BLaER1 treated with 17β-estradiol and CSF1 and Interleukin-3, amounts not matched to agents 10 nM and 100 nM (cell line): ENCODE measurements around the gene THOP1.
A peak's percentile ranks its signal among the peaks of the same experiment; 100 is the strongest.

Experiments used
- H3K27ac ChIP-seq, 11 experiments: shearing (Covaris generic); formaldehyde crosslinking; 2 replicates each; pipeline ENCODE4 v1.8.1; 2022
- H3K27me3 ChIP-seq, 11 experiments: shearing (Covaris generic); formaldehyde crosslinking; 2 replicates each; pipeline ENCODE4 v1.8.1; 2022
- H3K36me3 ChIP-seq, 11 experiments: shearing (Covaris generic); formaldehyde crosslinking; 2 replicates each; pipeline ENCODE4 v1.8.1; 2022
- H3K4me1 ChIP-seq, 10 experiments: shearing (Covaris generic); formaldehyde crosslinking; 2 replicates each; pipeline ENCODE4 v1.8.1; 2022
- H3K4me2 ChIP-seq, 11 experiments: shearing (Covaris generic); formaldehyde crosslinking; 2 replicates each; pipeline ENCODE4 v1.8.1; 2022
- H3K4me3 ChIP-seq, 10 experiments: shearing (Covaris generic); formaldehyde crosslinking; 2 replicates each; pipeline ENCODE4 v1.8.1; 2022
- H3K9ac ChIP-seq, 11 experiments: shearing (Covaris generic); formaldehyde crosslinking; 2 replicates each; pipeline ENCODE4 v1.8.1; 2022
- H3K9me3 ChIP-seq, 11 experiments: shearing (Covaris generic); formaldehyde crosslinking; replicated peaks in 1 of 11; 2 replicates each; pipeline ENCODE4 v1.8.1; 2022
- H4K20me1 ChIP-seq, 11 experiments: shearing (Covaris generic); formaldehyde crosslinking; 2 replicates each; pipeline ENCODE4 v1.8.1; 2022
- Cebpa-rat ChIP-seq, 11 experiments: shearing (Covaris generic); IDR thresholded peaks; 2 replicates each; pipeline ENCODE4 v1.8.1; 2022

The THOP1 gene

DNA sequence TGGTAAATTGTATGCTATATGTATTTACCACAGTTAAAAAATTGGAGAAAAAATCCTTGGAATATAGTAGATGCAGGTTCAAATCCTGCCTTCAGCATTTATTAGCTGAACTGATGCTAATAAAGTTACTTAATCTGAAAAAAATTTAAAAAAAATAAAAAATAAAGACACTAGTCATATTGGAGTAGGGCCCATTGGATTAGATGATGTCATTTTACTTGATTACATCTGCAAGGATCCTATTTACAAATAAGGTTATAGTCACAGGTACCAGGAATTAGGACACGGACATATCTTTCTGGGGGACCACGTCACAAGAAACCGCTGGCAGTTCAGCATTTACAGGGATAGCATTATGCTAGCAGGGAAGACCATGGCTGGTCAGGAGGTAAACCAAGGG, 62.2 kb downstream of the THOP1 start:
- TF ChIP-seq Cebpa-rat (IDR thresholded peaks at IDR 0.05), result no peak
- Histone ChIP-seq H3K36me3 (peaks cover 67 to 88% (median 80%) of the 10 kb centered on the region in 11 experiments), H4K20me1 (peaks cover 0 to 8% (median 0%) of the 10 kb centered on the region in 11 experiments; a peak in 4 of 22 replicates), H3K4me3 (no peak overlapping the region), H3K9me3 (peaks cover 82 to 89% (median 84%) of the 10 kb centered on the region in 11 experiments), H3K9ac (no peak overlapping the region), H3K27me3 (no peaks in the 10 kb centered on the region), H3K4me1 (peaks cover 8 to 28% (median 13%) of the 10 kb centered on the region in 10 experiments), H3K4me2 (no peak overlapping the region), H3K27ac (no peak overlapping the region)

DNA sequence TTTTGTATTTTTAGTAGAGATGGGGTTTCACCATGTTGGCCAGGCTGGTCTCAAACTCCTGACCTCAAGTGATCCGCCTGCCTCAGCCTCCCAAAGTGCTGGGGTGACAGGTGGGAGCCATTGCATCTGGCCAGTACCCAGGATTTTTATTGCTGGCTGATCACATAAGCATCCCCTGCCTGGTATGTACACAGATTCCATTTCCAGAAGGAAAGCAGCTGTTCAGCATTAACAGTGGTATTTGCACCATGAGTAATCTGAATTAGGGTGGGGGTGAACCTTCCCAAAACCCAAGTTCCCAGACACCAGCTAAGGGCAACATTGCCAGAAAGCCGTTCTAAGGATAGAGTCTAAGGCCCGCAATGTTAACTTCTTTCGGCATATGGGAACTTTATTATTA, 63.3 kb downstream of the THOP1 start:
- H3K4me2 ChIP-seq, result no peak overlapping the region
- no peaks in the 10 kb centered on the region for H4K20me1 ChIP-seq
- no peak for TF ChIP-seq Cebpa-rat (IDR thresholded peaks at IDR 0.05)
- H3K4me1 ChIP-seq, result peaks cover 0 to 17% (median 5%) of the 10 kb centered on the region in 10 experiments; a peak in 13 of 20 replicates
- no peak overlapping the region for H3K27ac ChIP-seq
- H3K9ac ChIP-seq, result no peak overlapping the region
- peaks cover 93 to 100% (median 95%) of the 10 kb centered on the region in 11 experiments for H3K9me3 ChIP-seq
- H3K27me3 ChIP-seq, result 0 out of 22 replicates have a peak, but pooled peaks cover 0 to 5% (median 0%) of the 10 kb centered on the region in 11 experiments
- H3K36me3 ChIP-seq, result peaks cover 79 to 98% (median 91%) of the 10 kb centered on the region in 11 experiments
- no peak overlapping the region for H3K4me3 ChIP-seq

DNA sequence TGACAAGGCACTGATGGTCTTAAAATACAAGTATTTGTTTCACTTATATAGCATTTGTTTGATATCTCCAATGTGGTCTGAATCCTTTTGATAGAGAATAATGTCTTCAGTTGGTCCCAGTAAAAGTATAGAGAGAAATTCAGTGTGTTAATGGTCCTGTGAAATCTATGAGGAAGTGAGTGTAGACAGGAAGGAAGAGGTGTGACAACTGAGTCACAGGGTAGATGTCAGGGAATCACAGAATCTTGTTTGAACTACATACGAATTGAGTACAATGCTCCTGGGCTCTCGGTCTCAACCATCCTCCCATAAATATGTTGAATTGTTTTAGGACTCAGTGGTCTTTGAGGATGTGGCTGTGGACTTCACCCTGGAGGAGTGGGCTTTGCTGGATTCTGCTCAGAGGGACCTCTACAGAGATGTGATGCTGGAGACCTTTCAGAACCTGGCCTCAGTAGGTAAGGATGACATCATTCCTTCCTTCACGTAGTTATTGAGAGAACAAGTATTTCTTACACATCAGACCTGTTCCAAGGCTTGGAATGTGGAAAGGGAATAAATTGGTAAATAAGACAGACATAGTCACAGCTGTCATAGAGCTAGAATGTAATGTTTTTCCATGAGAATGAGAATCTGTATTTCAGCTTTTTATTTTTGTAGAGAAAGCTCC, 65.1 kb downstream of the THOP1 start:
- Histone ChIP-seq H3K9ac (no peak overlapping the region), H3K4me1 (peaks cover 0 to 15% (median 5%) of the 10 kb centered on the region in 10 experiments; a peak in 9 of 20 replicates), H3K4me2 (peak overlapping the region in 3 of 11 experiments; percentile 23 to 51 (median 43); a peak in 4 of 22 replicates), H3K4me3 (peak overlapping the region in 4 of 10 experiments; percentile 8 to 29 (median 22); a peak in 5 of 20 replicates), H3K36me3 (peaks cover 89 to 99% (median 97%) of the 10 kb centered on the region in 11 experiments), H3K27ac (no peak overlapping the region), H3K27me3 (0 out of 22 replicates have a peak, but pooled peaks cover 0 to 5% (median 0%) of the 10 kb centered on the region in 11 experiments), H4K20me1 (no peaks in the 10 kb centered on the region), H3K9me3 (peaks cover 100% of the 10 kb centered on the region in 11 experiments)
- no peak for TF ChIP-seq Cebpa-rat (IDR thresholded peaks at IDR 0.05)

DNA sequence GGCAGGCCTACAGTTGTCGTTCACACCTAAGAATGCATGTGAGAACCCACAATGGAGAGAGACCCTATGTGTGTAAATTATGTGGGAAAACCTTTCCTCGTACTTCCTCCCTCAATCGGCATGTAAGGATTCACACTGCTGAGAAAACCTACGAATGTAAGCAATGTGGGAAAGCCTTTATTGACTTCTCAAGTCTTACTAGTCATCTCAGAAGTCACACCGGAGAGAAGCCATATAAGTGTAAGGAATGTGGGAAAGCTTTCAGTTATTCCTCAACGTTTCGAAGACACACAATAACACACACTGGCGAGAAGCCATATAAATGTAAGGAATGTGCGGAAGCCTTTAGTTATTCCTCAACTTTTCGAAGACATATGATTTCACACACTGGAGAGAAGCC, 67.3 kb downstream of the THOP1 start:
- no peak overlapping the region for H3K9ac ChIP-seq
- H3K4me2 ChIP-seq, result no peak overlapping the region
- H3K27me3 ChIP-seq, result 0 out of 22 replicates have a peak, but pooled peaks cover 0 to 5% (median 0%) of the 10 kb centered on the region in 11 experiments
- TF ChIP-seq Cebpa-rat (IDR thresholded peaks at IDR 0.05), result no peak
- H3K9me3 ChIP-seq, result peaks cover 100% of the 10 kb centered on the region in 11 experiments
- peaks cover 85 to 99% (median 96%) of the 10 kb centered on the region in 11 experiments for H3K36me3 ChIP-seq
- H3K27ac ChIP-seq, result no peak overlapping the region
- H4K20me1 ChIP-seq, result no peaks in the 10 kb centered on the region
- peak overlapping the region; percentile 14 to 48 (median 34); a peak in 15 of 20 replicates for H3K4me3 ChIP-seq
- peaks cover 0 to 10% (median 2%) of the 10 kb centered on the region in 10 experiments; a peak in 8 of 20 replicates for H3K4me1 ChIP-seq

DNA sequence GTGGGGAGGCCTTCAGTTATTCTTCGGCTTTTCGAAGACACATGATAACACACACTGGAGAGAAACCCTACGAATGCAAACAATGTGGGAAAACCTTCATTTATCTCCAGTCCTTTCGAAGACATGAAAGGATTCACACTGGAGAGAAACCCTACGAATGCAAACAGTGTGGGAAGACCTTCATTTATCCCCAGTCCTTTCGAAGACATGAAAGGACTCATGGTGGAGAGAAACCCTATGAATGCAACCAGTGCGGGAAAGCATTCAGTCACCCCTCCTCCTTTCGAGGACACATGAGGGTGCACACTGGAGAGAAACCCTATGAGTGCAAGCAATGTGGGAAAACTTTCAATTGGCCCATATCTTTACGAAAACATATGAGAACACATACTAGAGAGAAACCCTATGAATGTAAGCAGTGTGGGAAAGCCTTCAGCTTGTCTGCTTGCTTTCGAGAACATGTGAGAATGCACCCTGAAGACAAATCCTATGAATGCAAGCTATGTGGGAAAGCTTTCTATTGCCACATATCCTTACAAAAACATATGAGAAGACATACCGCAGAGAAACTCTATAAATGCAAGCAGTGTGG, 67.8 kb downstream of the THOP1 start:
- no peak for TF ChIP-seq Cebpa-rat (IDR thresholded peaks at IDR 0.05)
- H3K4me2 ChIP-seq, result no peak overlapping the region
- H3K9me3 ChIP-seq, result peaks cover 100% of the 10 kb centered on the region in 11 experiments
- H3K4me1 ChIP-seq, result peaks cover 0 to 10% (median 2%) of the 10 kb centered on the region in 10 experiments; a peak in 8 of 20 replicates
- peaks cover 86 to 99% (median 96%) of the 10 kb centered on the region in 11 experiments for H3K36me3 ChIP-seq
- H4K20me1 ChIP-seq, result no peaks in the 10 kb centered on the region
- 0 out of 22 replicates have a peak, but pooled peaks cover 0 to 5% (median 0%) of the 10 kb centered on the region in 11 experiments for H3K27me3 ChIP-seq
- no peak overlapping the region for H3K9ac ChIP-seq
- H3K4me3 ChIP-seq, result peak overlapping the region; percentile 13 to 48 (median 32); a peak in 17 of 20 replicates
- H3K27ac ChIP-seq, result no peak overlapping the region

DNA sequence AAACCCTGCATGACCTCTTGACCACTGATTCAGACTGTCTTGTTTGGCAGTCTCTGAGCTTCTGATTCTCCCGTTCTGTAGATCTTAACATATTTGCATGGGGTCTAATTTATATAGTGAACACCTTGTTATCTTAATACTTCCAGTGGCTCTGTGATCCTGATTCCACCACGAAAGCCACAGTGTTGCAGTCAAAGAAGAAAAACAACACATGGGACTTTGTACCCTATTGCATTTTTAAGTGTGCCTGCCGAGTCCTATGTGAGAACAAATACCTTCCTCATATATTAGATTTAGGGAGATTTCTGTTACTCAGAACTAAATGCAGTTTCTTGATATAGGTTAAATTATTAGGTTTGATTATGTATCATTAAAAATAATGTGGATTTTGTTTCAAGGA, 69.5 kb downstream of the THOP1 start:
- no peak overlapping the region for H3K9ac ChIP-seq
- TF ChIP-seq Cebpa-rat (IDR thresholded peaks at IDR 0.05), result no peak
- peaks cover 99 to 100% (median 100%) of the 10 kb centered on the region in 11 experiments for H3K9me3 ChIP-seq
- H3K27ac ChIP-seq, result no peak overlapping the region
- H3K4me2 ChIP-seq, result no peak overlapping the region
- H3K4me1 ChIP-seq, result peaks cover 0 to 7% (median 2%) of the 10 kb centered on the region in 10 experiments; a peak in 8 of 20 replicates
- peaks cover 80 to 99% (median 93%) of the 10 kb centered on the region in 11 experiments for H3K36me3 ChIP-seq
- peak overlapping the region in 7 of 10 experiments; percentile 0 to 30 (median 8); a peak in 5 of 20 replicates for H3K4me3 ChIP-seq
- H3K27me3 ChIP-seq, result 0 out of 22 replicates have a peak, but pooled peaks cover 0 to 5% (median 0%) of the 10 kb centered on the region in 11 experiments
- H4K20me1 ChIP-seq, result no peaks in the 10 kb centered on the region

DNA sequence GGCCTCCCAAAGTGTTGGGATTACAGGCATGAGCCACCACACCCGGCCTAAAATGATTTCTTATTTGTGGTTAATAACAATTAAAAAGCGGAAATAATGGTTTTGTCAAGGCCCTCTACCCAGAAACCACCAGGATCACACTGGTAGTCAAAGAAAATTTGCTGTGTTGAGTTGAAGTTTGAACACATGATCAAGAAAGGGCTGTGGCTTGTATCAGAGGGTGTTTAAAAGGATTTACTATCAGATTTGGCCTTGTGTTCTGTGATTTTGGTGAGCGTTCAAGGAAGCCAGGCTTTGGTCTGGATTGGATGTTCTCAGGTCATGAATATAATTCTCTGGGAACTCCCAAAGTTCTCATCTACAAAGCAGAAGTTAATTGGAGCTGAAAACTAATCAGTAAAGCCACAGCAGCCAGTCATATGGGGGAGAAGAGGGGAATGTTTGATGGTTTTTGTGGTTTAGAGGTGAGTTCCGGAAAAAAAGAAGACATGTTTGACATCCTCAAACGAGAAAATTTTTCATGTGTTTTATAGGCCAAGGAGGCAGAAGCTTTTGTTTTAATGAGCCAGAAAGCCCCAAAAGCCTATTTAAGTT, 71.3 kb downstream of the THOP1 start:
- H3K4me2 ChIP-seq, result no peak overlapping the region
- no peak overlapping the region for H3K4me3 ChIP-seq
- peaks cover 82 to 100% (median 89%) of the 10 kb centered on the region in 11 experiments for H3K9me3 ChIP-seq
- H3K27me3 ChIP-seq, result 0 out of 22 replicates have a peak, but pooled peaks cover 0 to 5% (median 0%) of the 10 kb centered on the region in 11 experiments
- H4K20me1 ChIP-seq, result no peaks in the 10 kb centered on the region
- H3K27ac ChIP-seq, result no peak overlapping the region
- H3K4me1 ChIP-seq, result no peaks in the 10 kb centered on the region; a peak in 1 of 20 replicates
- H3K36me3 ChIP-seq, result peaks cover 63 to 82% (median 76%) of the 10 kb centered on the region in 11 experiments
- TF ChIP-seq Cebpa-rat (IDR thresholded peaks at IDR 0.05), result no peak
- no peak overlapping the region for H3K9ac ChIP-seq

DNA sequence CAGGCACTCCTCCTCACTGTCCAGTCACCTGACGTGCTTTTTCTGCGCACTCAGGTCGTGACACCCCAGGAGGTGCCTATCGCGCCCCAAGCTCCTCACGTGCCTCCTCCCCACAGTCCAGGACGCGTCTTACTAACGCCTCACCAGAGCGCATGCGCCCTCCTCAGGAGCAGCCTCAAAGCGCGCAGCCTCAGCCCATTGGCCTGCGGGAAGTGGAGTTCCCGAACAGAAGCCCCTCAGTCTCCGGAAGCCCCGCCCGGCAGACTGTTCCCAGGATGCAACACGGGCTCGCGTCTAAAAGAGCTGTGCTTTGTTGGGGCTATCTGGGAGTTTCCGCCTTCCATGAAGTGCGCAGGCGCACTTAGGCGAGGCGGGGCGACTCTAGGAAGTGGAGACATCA, 73.6 kb downstream of the THOP1 start:
- H3K27me3 ChIP-seq, result no peaks in the 10 kb centered on the region
- peaks cover 0 to 6% (median 0%) of the 10 kb centered on the region in 10 experiments; a peak in 4 of 20 replicates for H3K4me1 ChIP-seq
- H3K4me3 ChIP-seq, result no peak overlapping the region
- no peak overlapping the region for H3K27ac ChIP-seq
- H3K9me3 ChIP-seq, result peaks cover 72 to 94% (median 76%) of the 10 kb centered on the region in 11 experiments
- H4K20me1 ChIP-seq, result no peaks in the 10 kb centered on the region
- no peak overlapping the region for H3K4me2 ChIP-seq
- peaks cover 40 to 58% (median 53%) of the 10 kb centered on the region in 11 experiments for H3K36me3 ChIP-seq
- no peak overlapping the region for H3K9ac ChIP-seq
- TF ChIP-seq Cebpa-rat (IDR thresholded peaks at IDR 0.05), result no peak
